IPS-18c (cell line): ENCODE data around the gene IRF2.
"Not testable (repeated sequence)": the region's sequence is repeated elsewhere in the genome, so short reads cannot be mapped to it uniquely, and the experiment has no call there.

Experiments
- H3K4me3 ChIP-seq: 2 replicates; pipeline ENCODE4 v1.7.0; 2013; ENCODE audit warnings: low read depth, mild to moderate bottlenecking, low read length, moderate library complexity; ENCODE audit not compliant: insufficient read depth
- H3K9me3 ChIP-seq: one replicate; pipeline ENCODE4 v1.6.1; 2013; ENCODE audit warnings: mild to moderate bottlenecking, low read length, moderate library complexity; ENCODE audit not compliant: control insufficient read depth, insufficient read depth

The IRF2 gene

GRCh38 chr4:184352891-184353290, 121.5 kb downstream of the IRF2 start:
- no peak overlapping the region for H3K4me3 ChIP-seq
- H3K9me3 ChIP-seq: no peaks in the 10 kb centered on the region

GRCh38 chr4:184351560-184352451, 122.5 kb downstream of the IRF2 start:
- Histone ChIP-seq H3K4me3 (no peak overlapping the region), H3K9me3 (no peaks in the 10 kb centered on the region)

- no peaks in the 10 kb centered on the region for H3K9me3 ChIP-seq
- H3K4me3 ChIP-seq: no peak overlapping the region
Observed at GRCh38 chr4:184350964-184351363, 123.4 kb downstream of the IRF2 start.

- H3K4me3 ChIP-seq: no peak overlapping the region
- H3K9me3 ChIP-seq: no peaks in the 10 kb centered on the region
Observed at GRCh38 chr4:184350213-184350817, 124.0 kb downstream of the IRF2 start.

GRCh38 chr4:184349283-184350039, 124.9 kb downstream of the IRF2 start:
- Histone ChIP-seq H3K4me3 (no peak overlapping the region), H3K9me3 (no peaks in the 10 kb centered on the region)

GRCh38 chr4:184348311-184349233, 125.8 kb downstream of the IRF2 start:
- H3K9me3 ChIP-seq: no peaks in the 10 kb centered on the region
- no peak overlapping the region for H3K4me3 ChIP-seq

- no peak overlapping the region for H3K4me3 ChIP-seq
Observed at GRCh38 chr4:184347251-184348239, 126.8 kb downstream of the IRF2 start.

GRCh38 chr4:184346682-184347081, 127.7 kb downstream of the IRF2 start:
- no peaks in the 10 kb centered on the region for H3K9me3 ChIP-seq
- H3K4me3 ChIP-seq: no peak overlapping the region

More at GRCh38 chr4:184347251-184348239, 126.8 kb downstream of the IRF2 start:
- H3K9me3 ChIP-seq: no peaks in the 10 kb centered on the region

- not testable (repeated sequence) for H3K4me3 ChIP-seq, H3K9me3 ChIP-seq
Observed at GRCh38 chr4:184346273-184346672, 128.1 kb downstream of the IRF2 start.

- no peaks in the 10 kb centered on the region for H3K9me3 ChIP-seq
- no peak overlapping the region for H3K4me3 ChIP-seq
Observed at GRCh38 chr4:184345573-184345922, 128.8 kb downstream of the IRF2 start.

- no peak overlapping the region for H3K4me3 ChIP-seq
- no peaks in the 10 kb centered on the region for H3K9me3 ChIP-seq
Observed at GRCh38 chr4:184344899-184345572, 129.3 kb downstream of the IRF2 start.

GRCh38 chr4:184344435-184344834, 129.9 kb downstream of the IRF2 start:
- Histone ChIP-seq H3K4me3 (no peak overlapping the region), H3K9me3 (no peaks in the 10 kb centered on the region)

- Histone ChIP-seq H3K9me3 (no peaks in the 10 kb centered on the region), H3K4me3 (peak overlapping the region; percentile 62)
Observed at GRCh38 chr4:184343502-184344177, 130.7 kb downstream of the IRF2 start.

- not testable (repeated sequence) for H3K9me3 ChIP-seq, H3K4me3 ChIP-seq
Observed at GRCh38 chr4:184342857-184343237, 131.5 kb downstream of the IRF2 start.
